BJ (cell line): Measurements from ENCODE around the gene CHI3L1. TPM values are rescaled to one million over a fixed set of nuclear protein-coding genes. Genes with fewer than 3 reads are reported as not detected.

Experiments
- CTCF ChIA-PET: fragments of 350-600 bp; formaldehyde crosslinking; extraction: SDS; loops from one replicate; lab custom pipeline; 2021; ENCODE audit warnings: antibody characterized with exemption, inconsistent platforms; lab: Yijun Ruan, JAX
- POLR2A ChIA-PET: fragments of 300-600 bp; sonication (Branson Sonifier 250); formaldehyde crosslinking; extraction: SDS; loops from one replicate; lab custom pipeline; 2021; ENCODE audit warnings: antibody characterized with exemption; lab: Charles Lee
- DNase-seq: peaks from one replicate; pipeline ENCODE4 v3.0.0-alpha.2; 2011; ENCODE audit warnings: low read depth
- H3K27me3 ChIP-seq: 2 replicates; pipeline ENCODE4 v1.6.0; 2011; ENCODE audit warnings: low read length; ENCODE audit not compliant: control insufficient read depth, insufficient read depth
- H3K36me3 ChIP-seq: 2 replicates; pipeline ENCODE4 v1.5.1; 2011; ENCODE audit warnings: low read length; ENCODE audit not compliant: control insufficient read depth, insufficient read depth
- H3K4me3 ChIP-seq: 2 replicates; pipeline ENCODE4 v1.5.1; 2011; ENCODE audit warnings: low read depth, mild to moderate bottlenecking, control low read depth, low read length
- CTCF ChIP-seq: IDR thresholded peaks from 2 replicates; pipeline ENCODE4 v1.5.1; 2011; ENCODE audit warnings: low read depth, mild to moderate bottlenecking, control low read depth, inconsistent platforms, low read length, moderate library complexity; ENCODE audit not compliant: insufficient read depth
- polyA plus RNA-seq: library from polyadenylated mRNA; depleted of rRNA; stranded (reverse); fragments of >200 nt; gene quantifications from 2 replicates; pipeline ENCODE4 v1.2.3, GENCODE V29; 2011

Gene CHI3L1
- polyA plus RNA-seq, 1 experiment: 0.20 TPM

DNA sequence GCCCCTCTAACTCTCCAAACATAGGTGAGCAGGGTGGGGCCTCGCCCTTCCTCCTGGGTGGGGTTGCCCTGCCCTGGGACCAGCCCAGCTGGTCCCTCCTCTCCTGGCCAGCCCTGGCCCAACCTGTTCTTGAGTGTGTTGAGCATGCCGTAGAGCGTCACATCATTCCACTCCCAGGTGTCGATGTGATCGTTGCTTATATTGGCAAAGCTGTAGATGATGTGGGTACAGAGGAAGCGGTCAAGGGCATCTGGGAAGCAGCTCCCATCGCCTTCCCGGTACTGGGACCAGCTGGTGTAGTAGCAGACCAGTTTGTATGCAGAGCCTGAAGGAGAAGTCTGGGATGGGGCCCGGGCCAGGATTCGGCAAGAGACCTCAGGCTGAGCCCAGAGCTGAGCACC, 1.4 kb downstream of the CHI3L1 start:
- ChIA-PET CTCF (interaction anchor here (1.3 to 9.3 kb wide), 4 partner anchors 9 to 31 kb away, joined by 3 to 60 read pairs (median 8); partner anchors contain the start of gene MYBPH), POLR2A (no interaction called here)
- Histone ChIP-seq H3K4me3 (no peak overlapping the region), H3K27me3 (peaks cover 3% of the 10 kb centered on the region; the same call in 1 of the 2 replicates), H3K36me3 (no peaks in the 10 kb centered on the region)
- DNase-seq: no peak
- TF ChIP-seq CTCF: no peak

DNA sequence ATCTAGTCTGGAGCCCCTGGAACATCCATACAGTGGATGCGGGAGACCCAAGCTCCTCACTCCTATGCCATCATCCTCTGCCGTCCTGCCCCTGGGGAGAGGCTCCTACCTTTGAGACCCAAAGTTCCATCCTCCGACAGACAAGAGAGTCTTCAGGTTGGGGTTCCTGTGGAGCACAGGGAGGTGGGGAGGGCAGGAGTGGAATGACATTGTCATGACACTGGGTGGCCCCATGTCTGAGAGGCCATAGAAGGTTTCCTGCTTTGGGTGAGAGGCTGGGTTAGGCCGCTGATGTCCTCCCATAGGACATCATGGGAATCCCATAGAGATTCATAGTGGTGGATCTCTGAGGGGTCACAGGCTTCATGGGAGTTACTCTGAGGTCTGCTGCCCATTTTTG, 2.0 kb downstream of the CHI3L1 start:
- POLR2A ChIA-PET: no interaction called here
- no peak for TF ChIP-seq CTCF
- DNase-seq: no peak
- H3K4me3 ChIP-seq: no peak overlapping the region
- H3K27me3 ChIP-seq: peaks cover 3% of the 10 kb centered on the region; the same call in 1 of the 2 replicates
- no peaks in the 10 kb centered on the region for H3K36me3 ChIP-seq
- CTCF ChIA-PET: interaction anchor here (1.2 to 9.3 kb wide), 4 partner anchors 8 to 32 kb away, joined by 3 to 60 read pairs (median 8); partner anchors contain the start of gene MYBPH

DNA sequence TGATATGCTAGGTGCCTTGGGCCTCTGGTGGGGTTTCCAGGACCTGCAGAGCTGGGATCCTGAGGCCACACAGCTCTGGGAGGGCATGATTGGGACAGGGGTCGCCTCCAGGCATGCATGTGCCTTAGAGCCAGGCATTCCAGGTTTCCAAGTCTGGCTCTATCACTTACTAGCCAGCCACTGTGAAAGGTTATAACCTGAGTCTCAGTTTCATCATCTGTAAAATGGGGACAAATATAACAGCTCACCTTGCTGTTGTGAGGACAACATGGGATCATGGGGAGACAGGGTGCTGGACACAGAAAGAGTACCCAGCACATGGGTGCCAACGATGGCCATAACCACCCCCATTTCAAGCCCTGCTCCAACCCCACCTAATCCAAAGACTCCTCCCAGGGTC, 2.7 kb downstream of the CHI3L1 start:
- ChIA-PET CTCF (interaction anchor here (1.2 to 9.3 kb wide), 3 partner anchors 11 to 32 kb away, joined by 3 to 60 read pairs (median 6); no protein-coding TSS in a partner anchor), POLR2A (no interaction called here)
- no peak for DNase-seq
- Histone ChIP-seq H3K4me3 (no peak overlapping the region), H3K27me3 (peaks cover 3% of the 10 kb centered on the region; the same call in 1 of the 2 replicates), H3K36me3 (no peaks in the 10 kb centered on the region)
- no peak for TF ChIP-seq CTCF

GRCh38 chr1:203182387-203182953, 4.0 kb downstream of the CHI3L1 start:
- Histone ChIP-seq H3K4me3 (no peak overlapping the region), H3K36me3 (no peaks in the 10 kb centered on the region), H3K27me3 (peaks cover 1% of the 10 kb centered on the region; the same call in 1 of the 2 replicates)
- CTCF ChIA-PET: interaction anchor here (0.6 to 9.3 kb wide), 5 partner anchors 10 to 281 kb away, joined by 3 to 60 read pairs (median 5); no protein-coding TSS in a partner anchor
- POLR2A ChIA-PET: no interaction called here
- no peak for TF ChIP-seq CTCF
- DNase-seq: no peak

GRCh38 chr1:203181586-203182386, 4.7 kb downstream of the CHI3L1 start:
- H3K27me3 ChIP-seq: peaks cover 1% of the 10 kb centered on the region; the same call in 1 of the 2 replicates
- ChIA-PET CTCF (interaction anchor here (0.6 to 9.3 kb wide), 5 partner anchors 9 to 282 kb away, joined by 3 to 60 read pairs (median 4); no protein-coding TSS in a partner anchor), POLR2A (no interaction called here)
- no peaks in the 10 kb centered on the region for H3K36me3 ChIP-seq
- DNase-seq: no peak
- TF ChIP-seq CTCF: no peak
- no peak overlapping the region for H3K4me3 ChIP-seq
